GM18873 (cell line): ENCODE measurements around the gene E2F8.

Experiments
- ATAC-seq: cut with Tn5 transposase; IDR thresholded peaks from one replicate; pipeline ENCODE4 v1.9.1; 2021; ENCODE audit warnings: mild to moderate bottlenecking, moderate library complexity, moderate number of reproducible peaks; ENCODE audit not compliant: unreplicated experiment, low FRiP score

Gene E2F8

GRCh38 chr11:19220903-19221724 is 19.6 kb downstream of the E2F8 start:
- ATAC-seq, result no peak

GRCh38 chr11:19218786-19219460 is 21.8 kb downstream of the E2F8 start:
- no peak for ATAC-seq

- ATAC-seq, result no peak
Measured at GRCh38 chr11:19218216-19218615, 22.5 kb downstream of the E2F8 start.

- ATAC-seq, result no peak
Measured at GRCh38 chr11:19216709-19217374, 23.9 kb downstream of the E2F8 start.

- ATAC-seq, result no peak
Measured at GRCh38 chr11:19216021-19216420, 24.7 kb downstream of the E2F8 start.

- no peak for ATAC-seq
Measured at GRCh38 chr11:19209617-19210370, 31.0 kb downstream of the E2F8 start.

- ATAC-seq, result no peak
Measured at GRCh38 chr11:19208959-19209546, 31.7 kb downstream of the E2F8 start.

GRCh38 chr11:19208181-19208580 is 32.6 kb downstream of the E2F8 start:
- no peak for ATAC-seq

- no peak for ATAC-seq
Measured at GRCh38 chr11:19204836-19205235, 35.9 kb downstream of the E2F8 start.

- no peak for ATAC-seq
Measured at GRCh38 chr11:19201737-19202605, 38.8 kb downstream of the E2F8 start, which contains the start of gene CSRP3. Gene CSRP3 (minus strand): TSS chr11:19201983. CDS start chr11:19192448, 9,535 bp downstream.

- ATAC-seq, result no peak
Measured at GRCh38 chr11:19200410-19201201, 40.1 kb downstream of the E2F8 start.

- ATAC-seq, result no peak
Measured at GRCh38 chr11:19199771-19200170, 41.0 kb downstream of the E2F8 start.

- ATAC-seq, result no peak
Measured at GRCh38 chr11:19199048-19199447, 41.7 kb downstream of the E2F8 start.

GRCh38 chr11:19196432-19196831 is 44.3 kb downstream of the E2F8 start:
- no peak for ATAC-seq

GRCh38 chr11:19194620-19195308 is 46.0 kb downstream of the E2F8 start:
- ATAC-seq, result no peak

- no peak for ATAC-seq
Measured at GRCh38 chr11:19193916-19194315, 46.8 kb downstream of the E2F8 start.

GRCh38 chr11:19191530-19192169 is 49.1 kb downstream of the E2F8 start:
- no peak for ATAC-seq
